ENCODE measurements around the gene PITX2.

PITX2 gene

GRCh38 chr4:110619463-110620247, 3.2 kb downstream of the PITX2 start:
- DNase-seq, result no peak
- peaks cover 73% of the 10 kb centered on the region for H3K4me1 Mint-ChIP-seq
- H3K4me3 Mint-ChIP-seq, result peak overlapping the region; percentile 12 to 49
- ATAC-seq, result no peak
- peaks cover 100% of the 10 kb centered on the region for H3K27me3 Mint-ChIP-seq
- no peak overlapping the region for H3K27ac Mint-ChIP-seq
- H3K9me3 Mint-ChIP-seq, result peaks cover 0 to 16% of the 10 kb centered on the region in 2 donors

- peaks cover 73% of the 10 kb centered on the region for H3K4me1 Mint-ChIP-seq
- peak overlapping the region; percentile 6 to 27 for H3K4me3 Mint-ChIP-seq
- H3K27ac Mint-ChIP-seq, result no peak overlapping the region
Measured at GRCh38 chr4:110618581-110619462, 4.1 kb downstream of the PITX2 start.

DNA sequence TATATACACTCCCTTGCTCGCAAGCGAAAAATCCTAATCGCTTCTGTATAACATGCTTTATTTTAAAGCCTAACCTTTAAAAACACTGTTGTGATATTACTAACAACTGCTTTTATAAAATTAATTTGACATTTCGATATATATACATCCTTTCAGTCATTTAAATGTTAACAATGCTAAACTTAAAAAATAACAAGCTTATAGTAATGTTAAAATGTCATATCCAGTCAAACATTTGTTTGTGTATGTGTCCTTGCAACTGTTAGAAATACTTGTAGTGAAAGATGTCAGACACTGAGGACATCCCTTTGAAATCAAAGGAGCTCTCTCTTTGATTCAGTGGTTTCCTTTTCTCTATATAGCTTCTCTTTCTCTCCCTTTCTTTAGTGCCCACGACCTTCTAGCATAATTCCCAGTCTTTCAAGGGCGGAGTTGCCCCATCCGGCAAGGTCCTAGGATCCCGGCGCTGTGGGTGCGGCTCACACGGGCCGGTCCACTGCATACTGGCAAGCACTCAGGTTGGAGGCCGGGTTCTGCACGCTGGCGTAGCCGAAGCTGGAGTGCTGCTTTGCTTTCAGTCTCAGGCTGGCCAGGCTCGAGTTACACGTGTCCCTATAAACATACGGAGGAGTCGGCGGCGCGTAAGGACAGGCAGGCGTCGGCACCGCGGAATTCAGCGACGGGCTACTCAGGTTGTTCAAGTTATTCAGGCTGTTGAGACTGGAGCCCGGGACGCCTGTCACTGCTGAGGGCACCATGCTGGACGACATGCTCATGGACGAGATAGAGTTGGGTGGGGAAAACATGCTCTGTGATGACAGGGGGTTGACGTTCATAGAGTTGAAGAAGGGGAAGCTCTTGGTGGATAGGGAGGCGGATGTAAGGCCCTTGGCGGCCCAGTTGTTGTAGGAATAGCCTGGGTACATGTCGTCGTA, 5.0 kb downstream of the PITX2 start:
- Mint-ChIP-seq H3K27ac (no peak overlapping the region), H3K9me3 (peaks cover 0 to 16% of the 10 kb centered on the region in 2 donors), H3K4me1 (peaks cover 66% of the 10 kb centered on the region), H3K4me3 (no peak overlapping the region), H3K27me3 (peaks cover 97% of the 10 kb centered on the region)
- ATAC-seq, result no peak
- no peak for DNase-seq

More at GRCh38 chr4:110618581-110619462, 4.1 kb downstream of the PITX2 start:
- ATAC-seq (no peak), DNase-seq (no peak)
- Mint-ChIP-seq H3K27me3 (peaks cover 100% of the 10 kb centered on the region), H3K9me3 (peaks cover 0 to 16% of the 10 kb centered on the region in 2 donors)

- no peak overlapping the region for H3K4me3 Mint-ChIP-seq
- no peak overlapping the region for H3K27ac Mint-ChIP-seq
- DNase-seq (no peak), ATAC-seq (no peak)
- H3K9me3 Mint-ChIP-seq, result peaks cover 0 to 16% of the 10 kb centered on the region in 2 donors
- H3K27me3 Mint-ChIP-seq, result peaks cover 97% of the 10 kb centered on the region
- peaks cover 58% of the 10 kb centered on the region for H3K4me1 Mint-ChIP-seq
Measured at GRCh38 chr4:110617075-110617640, 5.7 kb downstream of the PITX2 start.

DNA sequence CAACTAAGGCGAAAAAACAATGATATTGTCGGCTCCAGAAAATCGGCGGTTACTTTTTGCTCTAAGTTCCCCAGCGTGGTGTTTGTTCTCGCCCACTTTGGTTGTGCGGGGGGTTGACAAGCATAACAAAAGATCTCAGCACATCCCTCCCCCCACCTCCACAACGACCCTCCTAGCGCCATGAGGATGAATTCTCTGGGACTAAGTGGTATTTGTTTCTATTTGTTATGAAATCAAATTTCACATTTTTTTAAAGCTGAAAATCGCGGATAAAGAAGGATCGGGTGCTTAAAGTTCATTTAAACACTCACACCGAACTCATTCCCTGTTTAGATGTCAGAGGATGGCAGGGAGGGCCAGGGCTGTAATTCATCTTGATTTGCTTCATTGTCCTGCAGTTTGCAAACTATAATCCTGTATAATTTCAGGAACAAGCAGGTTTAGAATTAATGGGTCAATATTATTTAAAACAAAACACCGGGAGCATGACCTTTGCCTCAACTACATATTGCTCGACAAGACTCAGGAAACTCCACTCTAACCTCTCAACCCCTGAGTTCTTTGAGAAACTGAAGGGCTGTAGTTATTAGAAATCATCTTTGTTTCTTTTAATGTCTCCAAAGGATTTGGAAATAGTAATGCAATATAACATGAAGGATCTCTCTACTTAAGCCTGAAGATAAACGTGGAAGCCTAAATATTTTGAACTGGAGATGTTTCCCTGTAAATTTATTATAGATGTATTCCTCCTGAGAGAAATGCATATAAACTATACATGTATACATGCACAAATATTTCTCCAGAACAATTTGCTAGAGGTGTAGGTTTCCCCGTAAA, 6.4 kb downstream of the PITX2 start:
- Mint-ChIP-seq H3K27me3 (peaks cover 97% of the 10 kb centered on the region), H3K4me3 (no peak overlapping the region), H3K27ac (no peak overlapping the region), H3K4me1 (peaks cover 56% of the 10 kb centered on the region), H3K9me3 (peaks cover 0 to 16% of the 10 kb centered on the region in 2 donors)
- DNase-seq, result no peak
- no peak for ATAC-seq

GRCh38 chr4:110615353-110616237, 7.3 kb downstream of the PITX2 start:
- H3K27ac Mint-ChIP-seq, result no peak overlapping the region

DNA sequence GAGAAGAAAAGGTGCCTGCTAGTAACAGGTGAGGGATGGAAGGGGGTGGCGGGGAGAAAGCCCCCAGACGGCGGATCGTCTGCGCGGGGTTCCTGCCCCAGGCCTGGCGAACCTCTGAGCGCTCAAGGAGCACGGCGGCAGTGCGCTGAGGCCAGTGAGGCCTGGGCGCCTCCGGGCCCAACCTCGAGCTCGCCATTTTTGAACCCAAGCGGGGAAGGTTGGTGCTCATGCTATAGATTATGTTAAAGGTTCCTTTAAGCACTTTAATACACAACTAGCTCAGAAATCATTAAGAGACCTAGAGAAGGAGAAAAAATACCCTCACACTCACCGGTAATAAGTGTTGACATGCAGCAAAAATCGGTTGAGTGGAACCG, 7.9 kb downstream of the PITX2 start:
- H3K4me3 Mint-ChIP-seq, result peak overlapping the region in 1 of 2 donors; percentile 35
- H3K27me3 Mint-ChIP-seq, result peaks cover 97% of the 10 kb centered on the region
- ATAC-seq, result no peak
- peaks cover 48% of the 10 kb centered on the region for H3K4me1 Mint-ChIP-seq
- no peak for DNase-seq
- H3K9me3 Mint-ChIP-seq, result peaks cover 0 to 16% of the 10 kb centered on the region in 2 donors
- H3K27ac Mint-ChIP-seq, result no peak overlapping the region

More at GRCh38 chr4:110615353-110616237, 7.3 kb downstream of the PITX2 start:
- ATAC-seq, result no peak
- no peak for DNase-seq
- Mint-ChIP-seq H3K27me3 (peaks cover 97% of the 10 kb centered on the region), H3K4me1 (peaks cover 54% of the 10 kb centered on the region), H3K9me3 (peaks cover 0 to 16% of the 10 kb centered on the region in 2 donors), H3K4me3 (peak overlapping the region in 1 of 2 donors; percentile 15)

DNA sequence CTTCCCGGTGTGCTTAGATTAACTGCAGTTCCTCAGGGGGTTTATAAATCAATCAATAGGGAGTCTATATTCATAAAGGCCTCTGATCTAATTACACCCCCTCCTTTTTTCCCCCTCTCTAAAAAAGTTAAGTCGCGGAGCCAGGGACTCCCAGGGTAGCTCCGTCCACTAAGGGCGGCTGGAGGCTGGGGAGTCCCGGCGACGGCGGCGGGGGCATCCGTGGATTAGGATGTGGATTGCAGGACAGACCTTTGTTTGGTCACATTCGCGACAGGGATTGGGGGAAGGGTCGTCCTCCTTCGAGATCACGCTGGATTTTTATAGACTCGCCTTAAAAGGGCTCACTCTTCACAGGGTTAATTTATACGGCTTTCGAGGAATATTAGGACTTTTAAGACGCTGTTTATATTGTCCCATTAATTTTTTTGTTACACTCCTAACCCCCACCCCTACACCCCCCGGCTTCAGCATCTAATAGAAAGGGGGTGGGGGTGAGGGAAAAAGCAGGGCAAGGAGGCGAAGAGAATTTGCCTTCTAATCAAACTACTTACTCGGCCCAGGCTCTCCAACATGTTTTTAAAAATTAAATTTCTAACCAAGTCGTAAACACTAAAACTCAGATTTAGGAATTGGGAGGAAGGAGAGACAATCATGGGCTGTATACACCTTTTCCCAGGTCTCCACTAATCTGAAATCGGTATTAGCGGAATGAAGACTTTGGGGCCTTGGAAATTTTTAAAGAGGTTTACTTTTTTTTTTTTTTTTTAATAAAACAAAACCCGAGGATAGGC, 8.5 kb downstream of the PITX2 start:
- Mint-ChIP-seq H3K4me1 (peaks cover 42% of the 10 kb centered on the region), H3K27me3 (peaks cover 97% of the 10 kb centered on the region), H3K9me3 (peaks cover 0 to 16% of the 10 kb centered on the region in 2 donors), H3K4me3 (no peak overlapping the region), H3K27ac (no peak overlapping the region)
- no peak for ATAC-seq
- DNase-seq, result no peak

GRCh38 chr4:110613745-110614144, 9.1 kb downstream of the PITX2 start:
- Mint-ChIP-seq H3K9me3 (peaks cover 0 to 9% of the 10 kb centered on the region in 2 donors), H3K4me1 (peaks cover 36% of the 10 kb centered on the region), H3K27me3 (peaks cover 97% of the 10 kb centered on the region), H3K4me3 (no peak overlapping the region), H3K27ac (no peak overlapping the region)
- ATAC-seq (no peak), DNase-seq (no peak)

- DNase-seq (no peak), ATAC-seq (no peak)
- H3K4me3 Mint-ChIP-seq, result no peak overlapping the region
- peaks cover 27% of the 10 kb centered on the region for H3K4me1 Mint-ChIP-seq
- no peak overlapping the region for H3K27ac Mint-ChIP-seq
- H3K9me3 Mint-ChIP-seq, result no peaks in the 10 kb centered on the region
- peaks cover 97% of the 10 kb centered on the region for H3K27me3 Mint-ChIP-seq
Measured at GRCh38 chr4:110612631-110613269, 10.1 kb downstream of the PITX2 start.

DNA sequence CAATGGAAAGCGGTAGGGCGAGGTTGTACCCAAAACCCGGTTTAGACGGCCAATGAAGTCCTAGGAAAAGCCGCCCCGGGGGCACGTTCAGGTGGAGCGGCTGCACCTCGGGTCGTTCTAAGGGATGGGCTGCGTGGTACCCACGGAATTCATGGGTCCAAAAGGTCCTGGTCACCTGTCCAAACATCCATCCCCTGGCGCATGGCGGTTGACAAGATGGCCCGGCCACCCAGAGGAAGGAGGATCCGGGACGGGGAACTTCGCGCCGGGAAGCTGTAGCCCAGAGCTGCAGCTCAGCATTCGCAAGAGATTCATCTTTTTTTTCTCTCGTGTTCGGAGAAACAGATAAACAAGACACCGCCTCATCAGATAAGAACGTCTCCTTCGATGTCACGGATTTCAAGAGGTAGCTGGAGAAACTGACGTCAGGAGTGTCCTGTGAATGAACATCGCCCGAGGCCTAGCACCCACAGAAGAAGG, 10.9 kb downstream of the PITX2 start:
- H3K27ac Mint-ChIP-seq, result no peak overlapping the region
- H3K9me3 Mint-ChIP-seq, result no peaks in the 10 kb centered on the region
- ATAC-seq, result no peak
- peaks cover 26% of the 10 kb centered on the region for H3K4me1 Mint-ChIP-seq
- no peak for DNase-seq
- peaks cover 91% of the 10 kb centered on the region for H3K27me3 Mint-ChIP-seq
- no peak overlapping the region for H3K4me3 Mint-ChIP-seq

Measured in stimulated activated naive CD8-positive, alpha-beta T cell treated with anti-CD3 and anti-CD28 coated beads, Interleukin-15, amount 100 ng/mL, for 72 hours (primary cell).